SK-N-SH (cell line): Measurements from ENCODE around the gene PTTG1IP.

Experiments
- EP300 ChIP-seq, 2 experiments: IDR thresholded peaks; 2 replicates each; pipeline versions ENCODE4 v1.4.0 to v1.6.1; 2012; ENCODE audit warnings: borderline replicate concordance in 1 of 2, low read depth in 1 of 2, low read length in 1 of 2
- MAX ChIP-seq: IDR thresholded peaks from 2 replicates; pipeline ENCODE4 v1.4.0; 2012; ENCODE audit warnings: low read depth
- NFIC ChIP-seq: IDR thresholded peaks from 2 replicates; pipeline ENCODE4 v1.4.0; 2012; ENCODE audit warnings: borderline replicate concordance

GRCh38 chr21:44812640-44813039 lies 60.9 kb downstream of the PTTG1IP start:
- TF ChIP-seq EP300 (IDR thresholded peaks at IDR 0.05; ENCODE audit: borderline replicate concordance in 1 of 2, low read depth in 1 of 2, low read length in 1 of 2) (no peak), NFIC (no peak), MAX (no peak)
